Ascending aorta (tissue), 2 donors: ENCODE results near the gene SLC22A23. TPM values are rescaled to one million over a fixed set of nuclear protein-coding genes. Genes with fewer than 3 reads are reported as not detected.

Source experiments
- DNase-seq, 2 donors: peaks; one replicate each; pipeline ENCODE4 v3.0.0-alpha.2; 2019; ENCODE audit warnings: low spot score in 2 of 2
- H3K27ac ChIP-seq, 2 donors: fragments of 200-600 bp; sonication (generic); one replicate each; pipeline ENCODE4 v1.5.1; 2016 to 2017; ENCODE audit warnings: mild to moderate bottlenecking in 1 of 2
- H3K27me3 ChIP-seq: fragments of 200-600 bp; sonication (generic); one replicate; pipeline ENCODE4 v1.5.1; 2017
- H3K36me3 ChIP-seq, 2 donors: fragments of 200-600 bp; sonication (generic); one replicate each; pipeline ENCODE4 v1.5.1; 2016
- H3K4me1 ChIP-seq, 2 donors: fragments of 200-600 bp; sonication (generic); one replicate each; pipeline ENCODE4 v1.5.1; 2016 to 2017; ENCODE audit warnings: mild to moderate bottlenecking in 1 of 2
- H3K4me3 ChIP-seq, 2 donors: fragments of 200-600 bp; sonication (generic); one replicate each; pipeline ENCODE4 v1.5.1; 2016 to 2017; ENCODE audit warnings: mild to moderate bottlenecking in 1 of 2
- H3K9me3 ChIP-seq, 2 donors: fragments of 200-600 bp; sonication (generic); one replicate each; pipeline ENCODE4 v1.5.1; 2016
- intact Hi-C: fragments of 100-400 bp; cut with DNase I; formaldehyde crosslinking; loops from one replicate; pipeline ENCODE4 v1.15.1; 2023
- total RNA-seq: library from RNA; depleted of rRNA; stranded (reverse); fragments of >200 nt; gene quantifications from one replicate; pipeline ENCODE4 v1.1.0, GENCODE V29; 2016
- TF ChIP-seq, protein P1 (sequence below), 3 experiments: fragments of 200-600 bp in 2 of 3; fragments of 450-650 bp in 1 of 3; sonication (generic) in 2 of 3; IDR thresholded peaks; one replicate each; pipeline ENCODE4 v1.5.1; 2016 to 2019; ENCODE audit warnings: antibody characterized with exemption in 3 of 3, mild to moderate bottlenecking in 1 of 3, moderate library complexity in 1 of 3

Gene SLC22A23
- total RNA-seq, 1 donor from 2014 or later: 42.0 TPM

DNA sequence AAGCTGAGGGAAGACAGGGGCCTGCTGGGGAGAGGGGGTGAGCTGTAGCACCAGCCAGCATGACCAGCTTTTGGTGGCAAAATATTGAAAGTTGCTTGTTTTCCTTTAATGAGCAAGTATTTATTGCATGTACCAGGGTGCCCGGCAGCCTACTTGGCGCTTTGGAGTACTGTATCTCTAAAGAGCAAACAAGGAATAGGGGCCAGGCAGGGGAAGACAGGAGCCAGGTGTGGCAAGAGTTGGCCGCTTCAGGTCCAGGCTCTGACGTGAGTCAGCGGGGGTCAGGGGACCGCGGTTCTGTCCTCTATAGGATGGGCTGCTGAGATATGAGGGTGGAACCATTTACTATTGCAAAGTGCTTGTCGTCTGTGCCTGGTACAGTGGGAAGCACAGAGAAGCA lies 135.0 kb downstream of the SLC22A23 start:
- H3K4me3 ChIP-seq: no peak overlapping the region
- DNase-seq: no peak
- H3K4me1 ChIP-seq: no peaks in the 10 kb centered on the region
- no peaks in the 10 kb centered on the region for H3K27me3 ChIP-seq
- intact Hi-C loops: no loop called here
- no peaks in the 10 kb centered on the region for H3K9me3 ChIP-seq
- TF ChIP-seq, protein P1, sequence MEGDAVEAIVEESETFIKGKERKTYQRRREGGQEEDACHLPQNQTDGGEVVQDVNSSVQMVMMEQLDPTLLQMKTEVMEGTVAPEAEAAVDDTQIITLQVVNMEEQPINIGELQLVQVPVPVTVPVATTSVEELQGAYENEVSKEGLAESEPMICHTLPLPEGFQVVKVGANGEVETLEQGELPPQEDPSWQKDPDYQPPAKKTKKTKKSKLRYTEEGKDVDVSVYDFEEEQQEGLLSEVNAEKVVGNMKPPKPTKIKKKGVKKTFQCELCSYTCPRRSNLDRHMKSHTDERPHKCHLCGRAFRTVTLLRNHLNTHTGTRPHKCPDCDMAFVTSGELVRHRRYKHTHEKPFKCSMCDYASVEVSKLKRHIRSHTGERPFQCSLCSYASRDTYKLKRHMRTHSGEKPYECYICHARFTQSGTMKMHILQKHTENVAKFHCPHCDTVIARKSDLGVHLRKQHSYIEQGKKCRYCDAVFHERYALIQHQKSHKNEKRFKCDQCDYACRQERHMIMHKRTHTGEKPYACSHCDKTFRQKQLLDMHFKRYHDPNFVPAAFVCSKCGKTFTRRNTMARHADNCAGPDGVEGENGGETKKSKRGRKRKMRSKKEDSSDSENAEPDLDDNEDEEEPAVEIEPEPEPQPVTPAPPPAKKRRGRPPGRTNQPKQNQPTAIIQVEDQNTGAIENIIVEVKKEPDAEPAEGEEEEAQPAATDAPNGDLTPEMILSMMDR (IDR thresholded peaks at IDR 0.05): no peak
- no peaks in the 10 kb centered on the region for H3K36me3 ChIP-seq
- H3K27ac ChIP-seq: no peak overlapping the region

DNA sequence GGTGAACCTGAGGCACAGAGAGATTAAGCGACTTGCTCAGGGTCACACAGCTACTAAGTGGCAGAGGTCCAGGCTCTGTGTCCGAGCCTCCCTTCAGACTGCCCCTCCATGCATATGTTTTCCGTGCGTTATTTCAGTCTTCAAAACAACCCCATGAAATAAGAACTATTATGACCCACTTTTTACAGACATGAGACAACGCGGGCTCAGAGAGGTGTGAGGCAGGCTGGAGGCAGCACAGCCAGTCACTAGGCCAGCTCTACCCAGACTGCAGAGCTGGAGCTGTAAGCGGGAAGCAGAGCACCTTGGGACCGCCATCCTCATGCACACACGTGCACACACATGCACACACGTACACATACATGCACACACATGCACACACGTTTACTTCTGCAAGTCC lies 135.8 kb downstream of the SLC22A23 start:
- no peaks in the 10 kb centered on the region for H3K4me1 ChIP-seq
- H3K27ac ChIP-seq: no peak overlapping the region
- TF ChIP-seq, protein P1 (IDR thresholded peaks at IDR 0.05): no peak
- no peaks in the 10 kb centered on the region for H3K36me3 ChIP-seq
- no peaks in the 10 kb centered on the region for H3K27me3 ChIP-seq
- no peaks in the 10 kb centered on the region for H3K9me3 ChIP-seq
- intact Hi-C loops: no loop called here
- DNase-seq: no peak
- no peak overlapping the region for H3K4me3 ChIP-seq

DNA sequence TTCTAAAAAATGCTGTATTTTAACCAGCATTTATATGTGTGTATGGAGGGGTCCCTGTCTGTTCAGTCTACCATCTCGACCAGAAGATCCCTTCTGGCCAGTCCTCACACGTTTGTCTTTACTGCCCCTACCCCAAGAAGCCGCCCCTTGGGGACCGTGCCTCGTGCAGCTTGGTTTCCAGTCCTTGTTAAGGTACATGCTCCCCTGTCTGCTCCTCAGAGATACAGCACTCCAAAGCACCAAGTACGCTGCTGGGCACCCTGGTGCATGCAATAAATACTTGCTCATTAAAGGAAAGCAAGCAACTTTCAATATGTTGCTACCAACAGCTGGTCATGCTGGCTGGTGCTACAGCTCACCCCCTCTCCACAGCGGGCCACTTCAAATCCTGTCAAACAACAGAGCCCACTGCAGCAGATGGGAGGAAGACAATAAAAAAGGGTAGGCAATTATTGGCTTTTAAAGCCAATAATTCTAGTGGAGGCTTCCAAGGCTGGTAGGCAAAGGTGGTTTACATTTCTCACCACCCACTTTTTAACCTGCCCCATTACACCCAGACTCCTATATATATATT lies 136.5 kb downstream of the SLC22A23 start:
- H3K27me3 ChIP-seq: no peaks in the 10 kb centered on the region
- no peak for DNase-seq
- H3K4me3 ChIP-seq: no peak overlapping the region
- no peaks in the 10 kb centered on the region for H3K36me3 ChIP-seq
- intact Hi-C loops: no loop called here
- H3K4me1 ChIP-seq: no peaks in the 10 kb centered on the region
- H3K9me3 ChIP-seq: no peaks in the 10 kb centered on the region
- TF ChIP-seq, protein P1 (IDR thresholded peaks at IDR 0.05): no peak
- H3K27ac ChIP-seq: no peak overlapping the region

DNA sequence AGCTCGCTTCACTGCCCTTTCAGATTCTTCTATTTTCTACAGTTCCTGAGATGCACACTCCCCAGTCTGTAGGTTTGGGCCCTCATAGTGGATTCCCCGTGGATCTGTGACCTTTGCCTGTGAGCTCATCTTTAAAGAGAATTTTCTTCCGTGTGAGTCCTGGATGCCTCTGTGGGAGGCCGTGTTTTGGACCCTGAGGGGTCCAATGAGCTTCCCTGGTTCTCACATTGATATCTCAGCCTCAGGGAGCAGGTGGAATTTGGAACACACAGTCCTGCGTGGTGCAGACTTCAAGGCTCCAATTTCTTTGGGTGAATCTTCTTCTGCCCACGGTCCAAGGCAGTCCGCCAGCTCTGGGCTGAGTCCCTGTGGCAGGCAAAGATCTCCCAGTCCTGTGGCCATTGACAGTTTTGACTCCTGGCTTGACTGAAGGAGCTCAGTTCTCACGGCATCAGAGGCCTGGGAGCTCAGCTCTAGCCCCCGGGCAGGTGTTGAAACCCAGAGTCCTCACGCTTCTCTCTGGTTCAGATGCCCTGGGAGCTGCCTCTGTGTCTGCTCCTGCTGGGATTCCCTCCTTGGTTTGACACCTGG lies 137.1 kb downstream of the SLC22A23 start:
- Histone ChIP-seq H3K4me1 (no peaks in the 10 kb centered on the region), H3K4me3 (no peak overlapping the region), H3K27ac (no peak overlapping the region), H3K36me3 (no peaks in the 10 kb centered on the region), H3K9me3 (no peaks in the 10 kb centered on the region), H3K27me3 (no peaks in the 10 kb centered on the region)
- TF ChIP-seq, protein P1 (IDR thresholded peaks at IDR 0.05): no peak
- DNase-seq: no peak
- intact Hi-C loops: no loop called here

DNA sequence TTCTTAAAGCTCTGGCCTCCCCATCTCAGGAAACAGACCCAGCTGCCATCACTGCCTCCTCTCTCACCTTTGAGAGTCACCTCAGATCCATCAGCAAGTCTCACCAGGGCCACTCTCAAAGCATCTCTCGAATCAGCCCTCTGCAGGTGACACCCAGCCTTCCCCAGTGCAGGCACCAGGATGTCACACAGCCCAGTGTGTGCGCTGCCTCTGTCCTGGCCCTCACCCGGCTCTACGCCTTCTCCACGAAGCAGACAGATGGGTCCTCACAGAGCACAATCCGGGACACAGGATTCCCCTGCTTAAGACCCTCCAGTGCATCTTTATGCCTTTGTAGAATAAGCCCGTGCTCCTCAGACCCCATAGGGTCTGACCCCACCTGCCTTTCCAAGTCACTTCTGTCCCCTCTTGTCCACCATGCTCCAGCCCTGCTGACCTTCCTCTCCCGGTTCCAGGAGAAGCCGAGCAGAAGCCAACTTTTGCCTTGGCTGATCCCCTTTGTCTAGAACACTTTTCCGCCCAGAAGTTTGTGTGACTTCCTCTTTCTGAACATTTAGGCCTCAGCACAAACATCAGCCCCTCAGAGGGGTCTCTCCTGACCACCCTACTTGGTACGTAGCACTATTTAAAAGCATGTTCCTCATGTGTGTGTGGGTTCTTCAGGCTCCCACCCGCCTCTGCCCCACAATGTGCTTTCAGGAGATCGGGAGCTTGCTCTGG lies 137.9 kb downstream of the SLC22A23 start:
- no peaks in the 10 kb centered on the region for H3K36me3 ChIP-seq
- TF ChIP-seq, protein P1 (IDR thresholded peaks at IDR 0.05): no peak
- no peaks in the 10 kb centered on the region for H3K9me3 ChIP-seq
- intact Hi-C loops: no loop called here
- no peaks in the 10 kb centered on the region for H3K4me1 ChIP-seq
- H3K27ac ChIP-seq: no peak overlapping the region
- no peaks in the 10 kb centered on the region for H3K27me3 ChIP-seq
- DNase-seq: no peak
- H3K4me3 ChIP-seq: no peak overlapping the region
